Stimulated activated CD4-positive, alpha-beta T cell treated with anti-CD3 and anti-CD28 coated beads, TNF-alpha, amount 100 ng/mL, for 1 hour (primary cell): ENCODE data around the gene ENO3.

Experiments
- DNase-seq, 3 donors: peaks; one replicate each; pipeline ENCODE4 v3.0.0-alpha.2; 2020; ENCODE audit warnings: low read depth in 3 of 3, low spot score in 1 of 3

Gene ENO3

DNA sequence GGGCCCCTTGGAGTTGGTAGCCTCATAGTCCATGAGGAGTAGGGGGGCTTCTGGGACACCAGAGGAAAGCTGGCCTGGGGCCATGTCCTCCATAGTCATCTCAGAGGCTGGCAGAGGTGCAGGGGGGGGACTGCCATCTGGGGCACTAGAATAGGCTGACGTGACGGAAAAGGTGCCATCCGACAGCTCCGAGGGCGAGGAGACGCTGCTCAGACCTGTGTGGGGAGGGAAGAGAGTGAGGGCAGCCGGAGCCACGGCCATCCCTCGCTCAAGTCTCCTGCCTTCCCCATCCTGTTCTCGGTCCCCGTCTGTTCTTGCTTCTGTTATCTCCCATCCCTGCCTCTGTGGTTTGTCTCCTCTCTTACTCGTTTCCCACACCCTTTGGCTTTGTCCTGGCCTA lies 21.4 kb downstream of the ENO3 start:
- no peak for DNase-seq

GRCh38 chr17:4972752-4973151 lies 21.8 kb downstream of the ENO3 start:
- DNase-seq: no peak

GRCh38 chr17:4973256-4974114 lies 22.6 kb downstream of the ENO3 start:
- DNase-seq: no peak

DNA sequence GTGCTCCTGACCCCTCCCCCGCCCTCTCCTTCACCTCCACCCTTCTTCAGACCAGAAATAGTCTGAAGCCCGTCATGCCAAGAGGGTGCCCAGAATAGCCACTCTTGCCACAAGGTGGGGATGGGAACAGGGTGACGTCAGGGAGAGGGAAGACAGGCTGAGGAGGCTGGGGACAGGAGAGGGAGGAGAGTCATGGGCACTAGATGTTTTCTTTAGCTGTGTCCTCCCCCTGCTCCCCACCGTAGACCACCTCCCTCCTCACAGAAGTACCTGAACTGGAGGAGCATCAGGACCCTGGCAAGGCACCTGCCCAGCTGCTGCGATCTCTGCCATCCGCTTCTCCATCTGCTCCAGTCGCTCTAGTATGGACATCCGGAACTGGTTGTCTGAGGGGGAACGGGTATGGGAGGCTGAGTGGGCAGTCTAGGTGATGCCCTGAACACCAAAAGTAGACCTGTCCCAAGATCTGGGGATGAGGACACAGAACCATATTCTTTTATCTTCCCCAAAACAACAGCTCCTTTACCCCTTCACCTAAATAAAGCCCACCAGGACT lies 23.3 kb downstream of the ENO3 start:
- no peak for DNase-seq

GRCh38 chr17:4978726-4979125 lies 27.8 kb downstream of the ENO3 start:
- DNase-seq: no peak

DNA sequence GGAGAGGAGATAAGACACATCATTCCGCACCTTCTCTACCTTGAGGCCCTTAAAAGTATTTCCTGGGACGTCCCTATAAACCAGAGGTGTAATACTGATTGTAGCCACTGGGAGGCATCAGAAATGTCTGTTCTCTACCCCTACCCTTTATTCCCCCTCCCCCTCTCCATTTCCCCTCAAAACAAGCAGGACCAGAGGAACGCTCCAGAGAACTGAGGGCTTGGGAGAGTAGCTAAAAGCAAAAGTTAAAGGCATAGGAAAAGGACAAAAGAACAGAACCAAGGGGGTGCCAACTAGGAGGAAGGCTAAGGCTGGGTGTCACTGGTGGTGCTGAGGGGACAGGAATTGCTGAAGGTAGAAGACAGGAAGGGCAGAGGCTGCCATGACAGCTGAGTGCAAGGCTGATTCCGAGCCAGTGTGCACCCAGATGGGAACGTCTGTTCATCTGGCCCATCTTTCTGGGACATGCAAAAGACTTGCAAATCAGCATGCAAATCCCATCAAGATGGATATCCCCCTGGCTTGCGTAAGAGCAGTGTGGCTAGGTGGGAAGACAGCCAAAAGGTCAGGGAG lies 29.8 kb downstream of the ENO3 start:
- DNase-seq: no peak

- no peak for DNase-seq
Observed at GRCh38 chr17:4982305-4982704, 31.4 kb downstream of the ENO3 start.

DNA sequence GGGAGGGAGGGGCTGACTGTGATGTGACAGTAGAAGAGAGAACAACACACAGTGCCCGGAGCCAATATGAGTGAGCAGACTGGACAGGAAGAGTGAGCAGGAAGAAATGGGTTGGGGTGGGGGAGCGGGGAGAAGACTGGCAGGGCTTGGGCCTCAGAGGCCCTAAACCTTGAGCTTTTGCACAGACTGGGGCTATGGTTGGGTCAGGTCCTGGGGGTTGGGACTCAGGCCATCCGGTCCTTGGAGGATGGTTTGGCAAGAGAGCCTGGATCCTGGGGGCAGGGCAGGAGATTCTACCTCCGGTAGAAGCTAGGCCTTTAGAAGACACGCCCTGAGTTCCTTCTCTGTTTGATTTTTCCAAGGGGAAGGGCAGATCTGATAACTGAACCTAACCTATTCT lies 35.5 kb downstream of the ENO3 start:
- no peak for DNase-seq

- peak; percentile 65 to 86 (median 65) for DNase-seq
Observed at GRCh38 chr17:4986951-4987766, 36.2 kb downstream of the ENO3 start, which contains the start of gene CAMTA2. TSS of gene CAMTA2 (minus strand) at chr17:4987675. CDS start at chr17:4986222, 1,453 bp downstream.

DNA sequence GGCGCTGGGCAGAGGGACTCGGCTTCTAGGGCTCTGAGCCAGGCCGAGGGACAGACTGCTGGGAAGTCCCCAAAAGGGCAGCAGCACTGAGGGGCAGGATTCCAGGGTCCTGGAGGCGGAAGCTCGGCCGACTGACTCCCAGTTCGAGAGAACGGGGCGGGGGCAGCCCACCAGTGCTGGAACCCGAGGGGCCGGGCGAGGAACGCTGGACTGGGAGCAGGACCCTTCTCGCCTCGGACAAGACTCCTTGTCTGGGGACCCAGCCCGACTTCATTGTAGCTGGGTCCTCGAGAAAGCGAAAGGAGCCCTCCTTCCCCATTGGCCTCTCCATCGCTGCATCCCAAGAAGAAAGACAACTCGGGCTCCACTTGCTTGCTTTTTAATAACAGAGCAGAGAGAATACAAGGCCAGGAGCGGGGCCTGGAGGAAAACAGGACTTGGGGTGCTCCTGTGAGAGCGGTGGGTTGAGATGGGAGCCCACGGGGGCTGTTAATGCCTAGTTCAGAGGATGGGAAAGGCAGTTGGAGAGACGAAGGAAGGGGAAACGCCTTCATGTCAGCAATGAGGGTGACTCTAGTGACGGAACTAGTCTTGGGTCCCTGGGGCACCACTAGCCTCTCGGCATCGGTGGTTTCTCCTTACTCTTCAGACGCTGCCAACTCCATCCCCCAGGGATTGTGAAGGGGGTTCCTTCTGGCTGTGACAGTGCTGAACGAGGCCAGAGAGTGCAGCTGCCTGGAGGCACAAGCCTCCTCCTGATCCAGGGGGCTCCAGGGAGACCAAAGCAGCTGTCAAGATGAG lies 37.0 kb downstream of the ENO3 start:
- no peak for DNase-seq

GRCh38 chr17:4994081-4994595 lies 43.2 kb downstream of the ENO3 start:
- DNase-seq: no peak

- peak; percentile 79 to 85 (median 82) for DNase-seq
Observed at GRCh38 chr17:4997302-4998026, 46.5 kb downstream of the ENO3 start, which contains the start of the genes INCA1 and KIF1C. TSS of gene INCA1 (minus strand) at chr17:4997522. CDS start at chr17:4994437, 3,085 bp downstream. TSS of gene KIF1C (plus strand) at chr17:4997950. CDS start at chr17:5000247, 2,297 bp downstream.

GRCh38 chr17:4998027-4998731 lies 47.3 kb downstream of the ENO3 start:
- no peak for DNase-seq

DNA sequence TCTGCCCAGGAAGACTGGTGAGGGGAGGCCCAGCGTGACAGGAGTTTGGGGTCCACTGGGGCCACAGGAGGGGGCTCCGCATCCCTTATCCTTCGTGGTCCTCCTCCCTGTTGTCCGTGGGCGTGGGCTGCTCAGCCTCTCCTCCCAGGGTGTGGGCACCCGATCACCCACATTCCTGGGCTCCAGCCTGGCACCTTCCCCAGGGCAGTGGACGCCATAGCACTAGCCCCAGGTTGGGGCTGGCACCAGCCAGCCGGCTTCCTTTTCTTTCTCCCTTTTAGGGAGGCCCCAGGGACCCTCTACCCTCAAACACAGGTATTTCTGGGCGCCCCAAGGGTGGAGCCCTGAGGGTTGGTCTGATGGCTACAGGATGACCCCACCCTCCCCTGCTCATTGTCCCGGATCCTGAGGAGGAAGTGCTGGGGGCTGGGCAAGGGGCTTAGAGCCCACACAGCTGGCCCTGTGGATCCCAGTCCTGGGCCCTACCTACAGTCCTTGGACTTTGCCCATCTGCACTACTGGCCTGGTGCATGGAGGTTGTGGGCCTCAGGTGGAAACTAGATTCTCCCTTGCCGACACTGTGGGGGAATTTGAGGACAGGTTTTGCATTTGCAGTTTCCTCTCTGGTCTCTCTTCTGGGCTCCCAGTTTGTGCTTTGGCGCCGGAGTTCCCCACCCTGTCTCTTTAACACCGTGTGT lies 48.0 kb downstream of the ENO3 start:
- DNase-seq: no peak

- DNase-seq: no peak
Observed at GRCh38 chr17:4999430-5000093, 48.6 kb downstream of the ENO3 start.

DNA sequence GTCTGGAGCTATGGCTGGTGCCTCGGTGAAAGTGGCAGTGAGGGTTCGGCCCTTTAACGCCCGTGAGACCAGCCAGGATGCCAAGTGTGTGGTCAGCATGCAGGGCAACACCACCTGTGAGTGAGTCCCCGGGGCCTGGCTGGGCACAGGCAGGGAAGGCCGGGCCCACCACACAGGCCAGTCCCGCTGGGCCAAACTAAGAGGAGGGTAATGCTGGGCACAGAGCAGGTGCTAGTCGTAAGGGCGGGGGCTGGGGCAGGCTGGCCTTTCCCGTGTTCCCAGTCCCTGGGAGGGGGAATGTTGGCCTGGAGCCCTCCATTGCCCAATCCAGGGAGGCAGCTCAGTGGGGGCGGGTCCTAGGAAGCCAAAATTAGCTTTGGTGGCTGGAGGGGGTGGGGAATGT lies 49.3 kb downstream of the ENO3 start:
- DNase-seq: no peak

- no peak for DNase-seq
Observed at GRCh38 chr17:5002121-5002788, 51.3 kb downstream of the ENO3 start.
